IMR-90 (cell line): Measurements from ENCODE around the gene IL19. TPM values are rescaled to one million over a fixed set of nuclear protein-coding genes. Genes with fewer than 3 reads are reported as not detected.

Experiments
- ATAC-seq: fragments of 200-7000 bp; cut with Tn5 transposase; 2 replicates; pipeline ENCODE4 v1.9.1; 2020; ENCODE audit warnings: low read depth, mild to moderate bottlenecking, moderate library complexity
- BruUV-seq: library from RNA; stranded (reverse); fragments of 400-500 nt; replicated peaks from 2 replicates; lab custom pipeline; 2021; lab: Mats Ljungman, UMichigan
- CTCF ChIA-PET: fragments of 300-600 bp; formaldehyde crosslinking; extraction: SDS; loops from one replicate; lab custom pipeline; 2021; ENCODE audit warnings: antibody characterized with exemption; lab: Yijun Ruan, JAX
- POLR2A ChIA-PET: fragments of 300-600 bp; sonication (Branson Sonifier 250); formaldehyde crosslinking; loops from one replicate; lab custom pipeline; 2022; ENCODE audit warnings: antibody characterized with exemption; ENCODE audit not compliant: unreplicated experiment; lab: Charles Lee
- DNase-seq: peaks from one replicate; pipeline ENCODE4 v3.0.0; 2013
- H2AFZ ChIP-seq: replicated peaks from 2 replicates; pipeline ENCODE3; 2013; ENCODE audit warnings: low read length, mild to moderate bottlenecking; ENCODE audit not compliant: poor library complexity
- H2AK5ac ChIP-seq: 2 replicates; pipeline ENCODE4 v1.6.1; 2013; ENCODE audit warnings: low read depth, low read length, inconsistent platforms
- H2AK9ac ChIP-seq: replicated peaks from 2 replicates; pipeline ENCODE3; 2013; ENCODE audit warnings: mild to moderate bottlenecking, low read depth, low read length, moderate library complexity; ENCODE audit not compliant: poor library complexity
- H2BK120ac ChIP-seq: 2 replicates; pipeline ENCODE4 v1.6.1; 2013; ENCODE audit warnings: low read depth, low read length, inconsistent platforms
- H2BK15ac ChIP-seq: 3 replicates; pipeline ENCODE4 v1.6.1; 2013; ENCODE audit warnings: low read depth, low read length, inconsistent platforms
- H2BK20ac ChIP-seq: 2 replicates; pipeline ENCODE4 v1.6.1; 2013; ENCODE audit warnings: low read depth, mild to moderate bottlenecking, inconsistent platforms, low read length, moderate library complexity
- H2BK5ac ChIP-seq: 2 replicates; pipeline ENCODE4 v1.6.1; 2013; ENCODE audit warnings: mild to moderate bottlenecking, low read depth, low read length, inconsistent platforms; ENCODE audit not compliant: poor library complexity, severe bottlenecking
- H3K14ac ChIP-seq: replicated peaks from 2 replicates; pipeline ENCODE4 v1.6.1; 2013; ENCODE audit warnings: low read depth, low read length, inconsistent platforms
- H3K18ac ChIP-seq: 2 replicates; pipeline ENCODE4 v1.6.1; 2013; ENCODE audit warnings: low read depth, low read length, control low read depth
- H3K23ac ChIP-seq: 2 replicates; pipeline ENCODE4 v1.6.1; 2013; ENCODE audit warnings: low read depth, low read length, inconsistent platforms
- H3K27ac ChIP-seq: 2 replicates; pipeline ENCODE4 v1.5.1; 2013; ENCODE audit warnings: mild to moderate bottlenecking, control low read depth, low read length; ENCODE audit not compliant: insufficient read depth
- H3K27me3 ChIP-seq: 2 replicates; pipeline ENCODE4 v1.6.1; 2013; ENCODE audit warnings: low read length; ENCODE audit not compliant: control insufficient read depth, insufficient read depth
- H3K36me3 ChIP-seq: 2 replicates; pipeline ENCODE4 v1.6.1; 2013; ENCODE audit warnings: low read length, mixed read lengths; ENCODE audit not compliant: control insufficient read depth, insufficient read depth
- H3K4ac ChIP-seq: 2 replicates; pipeline ENCODE4 v1.6.1; 2013; ENCODE audit warnings: low read depth, low read length, inconsistent platforms
- H3K4me1 ChIP-seq: 2 replicates; pipeline ENCODE4 v1.6.1; 2013; ENCODE audit warnings: low read length, mixed read lengths; ENCODE audit not compliant: control insufficient read depth, insufficient read depth
- H3K4me2 ChIP-seq: 2 replicates; pipeline ENCODE4 v1.6.1; 2013; ENCODE audit warnings: low read depth, mild to moderate bottlenecking, control low read depth, low read length, moderate library complexity
- H3K4me3 ChIP-seq: 2 replicates; pipeline ENCODE4 v1.5.1; 2013; ENCODE audit warnings: low read depth, mild to moderate bottlenecking, control low read depth, low read length, moderate library complexity; ENCODE audit not compliant: insufficient read depth
- H3K56ac ChIP-seq: 2 replicates; pipeline ENCODE4 v1.6.1; 2013; ENCODE audit warnings: low read length, inconsistent platforms; ENCODE audit not compliant: insufficient read depth; ENCODE audit errors: extremely low read depth
- H3K79me1 ChIP-seq, 2 experiments: 2 replicates each; pipeline ENCODE4 v1.6.1; 2013; ENCODE audit warnings: low read length in 2 of 2, inconsistent platforms in 1 of 2, low read depth in 1 of 2
- H3K9ac ChIP-seq: 2 replicates; pipeline ENCODE4 v1.6.1; 2013; ENCODE audit warnings: low read depth, low read length, control low read depth
- H3K9me1 ChIP-seq: 2 replicates; pipeline ENCODE4 v1.6.1; 2013; ENCODE audit warnings: low read length, inconsistent platforms; ENCODE audit not compliant: insufficient read depth
- H3K9me3 ChIP-seq: 2 replicates; pipeline ENCODE4 v1.6.1; 2013; ENCODE audit warnings: low read length; ENCODE audit not compliant: control insufficient read depth, insufficient read depth
- H4K20me1 ChIP-seq: 2 replicates; pipeline ENCODE4 v1.6.1; 2013; ENCODE audit warnings: low read length, inconsistent platforms; ENCODE audit not compliant: insufficient read depth
- H4K5ac ChIP-seq: 2 replicates; pipeline ENCODE4 v1.6.1; 2013; ENCODE audit warnings: mild to moderate bottlenecking, low read depth, low read length, control low read depth
- H4K8ac ChIP-seq, 2 experiments: 2 replicates each; pipeline ENCODE4 v1.6.1; 2013; ENCODE audit warnings: low read depth in 2 of 2, low read length in 2 of 2, control low read depth in 1 of 2, inconsistent platforms in 1 of 2
- H4K91ac ChIP-seq: 2 replicates; pipeline ENCODE4 v1.6.1; 2013; ENCODE audit warnings: low read depth, low read length, inconsistent platforms; ENCODE audit not compliant: insufficient read depth
- BHLHE40 ChIP-seq: fragments of 150-350 bp; IDR thresholded peaks from 2 replicates; pipeline ENCODE4 v1.6.1; 2016; ENCODE audit warnings: mild to moderate bottlenecking, low read depth, low read length
- CEBPB ChIP-seq: IDR thresholded peaks from 2 replicates; pipeline ENCODE4 v1.6.1; 2012; ENCODE audit warnings: low read depth, low read length, improper control_type of control experiment
- CHD1 ChIP-seq: IDR thresholded peaks from 2 replicates; pipeline ENCODE4 v1.6.1; 2012; ENCODE audit warnings: low read depth, low read length, improper control_type of control experiment
- FOS ChIP-seq: fragments of 150-350 bp; IDR thresholded peaks from 2 replicates; pipeline ENCODE4 v1.6.1; 2016; ENCODE audit warnings: low read depth, low read length
- MAFK ChIP-seq: IDR thresholded peaks from 2 replicates; pipeline ENCODE4 v1.6.1; 2012; ENCODE audit warnings: low read depth, low read length, improper control_type of control experiment
- MAZ ChIP-seq: IDR thresholded peaks from 2 replicates; pipeline ENCODE4 v1.6.1; 2012; ENCODE audit warnings: low read depth, mild to moderate bottlenecking, low read length, improper control_type of control experiment, moderate library complexity, borderline replicate concordance
- MXI1 ChIP-seq: IDR thresholded peaks from 2 replicates; pipeline ENCODE4 v1.6.1; 2012; ENCODE audit warnings: low read depth, mild to moderate bottlenecking, low read length, moderate library complexity, borderline replicate concordance
- NFE2L2 ChIP-seq: fragments of 150-350 bp; IDR thresholded peaks from 2 replicates; pipeline ENCODE4 v1.6.1; 2016; ENCODE audit warnings: low read depth, mild to moderate bottlenecking, low read length
- POLR2A ChIP-seq: IDR thresholded peaks from 2 replicates; pipeline ENCODE4 v1.6.1; 2012; ENCODE audit warnings: mild to moderate bottlenecking, low read depth, low read length
- RAD21 ChIP-seq: IDR thresholded peaks from 2 replicates; pipeline ENCODE4 v1.6.1; 2012; ENCODE audit warnings: low read length, improper control_type of control experiment
- RCOR1 ChIP-seq: IDR thresholded peaks from 2 replicates; pipeline ENCODE4 v1.6.1; 2012; ENCODE audit warnings: mild to moderate bottlenecking, low read length, improper control_type of control experiment; ENCODE audit not compliant: insufficient replicate concordance
- RFX5 ChIP-seq: IDR thresholded peaks from 2 replicates; pipeline ENCODE4 v1.8.0; 2012; ENCODE audit warnings: low read depth, mild to moderate bottlenecking, low read length, moderate library complexity
- SMC3 ChIP-seq: fragments of 150-350 bp; IDR thresholded peaks from 2 replicates; pipeline ENCODE4 v1.6.1; 2016; ENCODE audit warnings: low read depth, mild to moderate bottlenecking, antibody characterized with exemption, low read length, moderate library complexity
- WGBS, 2 experiments: methylation state at CpG; one replicate each; pipeline versions ENCODE4 v1.1.5 to v1.1.7; 2013; ENCODE audit warnings: missing lambda C conversion rate in 2 of 2; ENCODE audit not compliant: insufficient read length in 1 of 2; ENCODE audit errors: extremely low coverage in 2 of 2; 5-methylcytosine and 5-hydroxymethylcytosine counted together
- dilution Hi-C: fragments of 300-500 bp; cut with HindIII; formaldehyde crosslinking; loops from one replicate; pipeline ENCODE4 v1.14.3; 2018; ENCODE audit warnings: low sequenced_read_pairs; ENCODE audit not compliant: unreplicated experiment
- in situ Hi-C: fragments of 300-500 bp; cut with MboI; formaldehyde crosslinking; loops from 3 replicates; pipeline ENCODE4 v1.14.3; 2019; ENCODE audit warnings: low sequenced_read_pairs, inconsistent platforms, mixed read lengths
- intact Hi-C: fragments of 100-400 bp; cut with micrococcal nuclease; formaldehyde crosslinking; loops from 2 replicates; pipeline ENCODE4 v1.10.0; 2022
- polyA plus RNA-seq, 3 experiments: library from polyadenylated mRNA; depleted of rRNA; stranded (reverse); fragments of >200 nt; gene quantifications; 2 replicates each; pipeline ENCODE4 v1.2.3, GENCODE V29; 2012; ENCODE audit warnings: low replicate concordance in 1 of 3
- total RNA-seq: library from RNA; depleted of rRNA; stranded (reverse); fragments of >200 nt; gene quantifications from 2 replicates; pipeline ENCODE4 v1.2.3, GENCODE V29; 2012
- TF ChIP-seq, protein P1 (sequence below): conservative IDR thresholded peaks from 2 replicates; pipeline ENCODE4 v1.5.1; 2012; ENCODE audit warnings: mild to moderate bottlenecking, low read depth, low read length, improper control_type of control experiment
- TF ChIP-seq, protein P2 (sequence below): fragments of 150-350 bp; IDR thresholded peaks from 2 replicates; pipeline ENCODE4 v1.6.1; 2016; ENCODE audit warnings: low read depth, mild to moderate bottlenecking, low read length, moderate library complexity, borderline replicate concordance
- TF ChIP-seq, protein P3 (sequence below): fragments of 150-350 bp; IDR thresholded peaks from 2 replicates; pipeline ENCODE4 v1.6.1; 2017; ENCODE audit warnings: mild to moderate bottlenecking, antibody characterized with exemption, low read length, low read depth

IL19 gene
- total and polyA plus RNA-seq, 2 of the 4 experiments (the other 2 are of a cell fraction) = not detected

DNA sequence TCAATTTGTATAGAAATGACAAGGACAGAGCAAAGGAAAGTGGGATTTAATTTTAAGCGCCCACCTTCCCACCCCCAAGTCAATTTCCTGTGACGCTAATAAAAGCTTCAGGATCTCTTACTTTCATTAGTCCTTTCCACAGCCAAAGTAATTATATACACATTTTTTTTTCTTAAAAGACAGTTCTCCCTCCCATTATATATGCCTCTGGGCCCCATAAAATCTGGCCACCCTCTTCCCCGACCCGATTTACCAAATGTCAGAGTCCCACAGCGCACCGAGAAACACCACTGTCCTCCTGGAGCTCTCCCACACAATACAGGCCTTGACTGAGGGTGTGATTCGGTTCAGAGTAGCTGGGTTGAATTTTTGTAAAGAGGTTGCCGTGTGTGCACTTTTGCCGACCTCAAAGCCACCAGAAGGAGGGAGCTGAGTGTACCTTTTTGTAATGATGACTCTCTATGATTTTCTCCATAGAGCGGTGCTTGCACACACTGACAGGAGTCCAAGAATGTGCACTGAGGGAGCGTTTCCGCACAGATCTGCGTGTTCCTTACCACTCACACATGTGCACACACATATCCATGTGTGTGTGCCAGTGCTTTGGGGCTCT, 27.9 kb downstream of the IL19 start:
- H3K9ac ChIP-seq = no peak overlapping the region
- no peaks in the 10 kb centered on the region for H3K27me3 ChIP-seq
- no peaks in the 10 kb centered on the region for H3K36me3 ChIP-seq
- H3K4ac ChIP-seq = no peak overlapping the region
- DNase-seq = no peak
- POLR2A ChIA-PET = no interaction called here
- no peak overlapping the region for H3K14ac ChIP-seq
- no peak overlapping the region for H2BK15ac ChIP-seq
- whole genome bisulfite sequencing, 2 experiments = 40% methylated on average over 2 of the region's 13 CpGs; no CpG with 5 or more reads in 1 of the 2 experiments
- no peak overlapping the region for H3K23ac ChIP-seq
- no peak overlapping the region for H4K91ac ChIP-seq
- no peak overlapping the region for H2AFZ ChIP-seq
- no peak overlapping the region for H4K8ac ChIP-seq
- H2BK120ac ChIP-seq = no peak overlapping the region
- no peak overlapping the region for H3K4me3 ChIP-seq
- intact Hi-C loops = no loop called here
- H2BK5ac ChIP-seq = no peak overlapping the region
- no peak for ATAC-seq
- in situ Hi-C loops = no loop called here
- no peaks in the 10 kb centered on the region for H3K79me1 ChIP-seq
- CTCF ChIA-PET = interaction anchor here (1.2 to 1.3 kb wide), 2 partner anchors 11 to 39 kb away, joined by 3 to 4 read pairs; no protein-coding TSS in a partner anchor
- no peak overlapping the region for H2AK5ac ChIP-seq
- H3K9me1 ChIP-seq = peaks cover 10% of the 10 kb centered on the region; the same call in 1 of the 2 replicates
- H3K9me3 ChIP-seq = no peaks in the 10 kb centered on the region
- BruUV-seq = no TSS peak
- H4K5ac ChIP-seq = no peak overlapping the region
- H3K56ac ChIP-seq = no peak overlapping the region
- H3K18ac ChIP-seq = no peak overlapping the region
- H3K27ac ChIP-seq = no peak overlapping the region
- no peak overlapping the region for H3K4me2 ChIP-seq
- H3K4me1 ChIP-seq = no peaks in the 10 kb centered on the region
- H4K20me1 ChIP-seq = no peaks in the 10 kb centered on the region
- TF ChIP-seq POLR2A = no peak
- no peak for TF ChIP-seq MAFK
- TF ChIP-seq RCOR1 = no peak
- TF ChIP-seq NFE2L2 = no peak
- TF ChIP-seq RFX5 = no peak
- TF ChIP-seq SMC3 = no peak
- no peak for TF ChIP-seq BHLHE40
- no peak for TF ChIP-seq MXI1
- TF ChIP-seq FOS = no peak
- TF ChIP-seq, protein P1, sequence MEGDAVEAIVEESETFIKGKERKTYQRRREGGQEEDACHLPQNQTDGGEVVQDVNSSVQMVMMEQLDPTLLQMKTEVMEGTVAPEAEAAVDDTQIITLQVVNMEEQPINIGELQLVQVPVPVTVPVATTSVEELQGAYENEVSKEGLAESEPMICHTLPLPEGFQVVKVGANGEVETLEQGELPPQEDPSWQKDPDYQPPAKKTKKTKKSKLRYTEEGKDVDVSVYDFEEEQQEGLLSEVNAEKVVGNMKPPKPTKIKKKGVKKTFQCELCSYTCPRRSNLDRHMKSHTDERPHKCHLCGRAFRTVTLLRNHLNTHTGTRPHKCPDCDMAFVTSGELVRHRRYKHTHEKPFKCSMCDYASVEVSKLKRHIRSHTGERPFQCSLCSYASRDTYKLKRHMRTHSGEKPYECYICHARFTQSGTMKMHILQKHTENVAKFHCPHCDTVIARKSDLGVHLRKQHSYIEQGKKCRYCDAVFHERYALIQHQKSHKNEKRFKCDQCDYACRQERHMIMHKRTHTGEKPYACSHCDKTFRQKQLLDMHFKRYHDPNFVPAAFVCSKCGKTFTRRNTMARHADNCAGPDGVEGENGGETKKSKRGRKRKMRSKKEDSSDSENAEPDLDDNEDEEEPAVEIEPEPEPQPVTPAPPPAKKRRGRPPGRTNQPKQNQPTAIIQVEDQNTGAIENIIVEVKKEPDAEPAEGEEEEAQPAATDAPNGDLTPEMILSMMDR = no peak
- TF ChIP-seq CEBPB = no peak
- TF ChIP-seq MAZ = no peak
- no peak for TF ChIP-seq RAD21
- no peak for TF ChIP-seq CHD1
- TF ChIP-seq, protein P2, sequence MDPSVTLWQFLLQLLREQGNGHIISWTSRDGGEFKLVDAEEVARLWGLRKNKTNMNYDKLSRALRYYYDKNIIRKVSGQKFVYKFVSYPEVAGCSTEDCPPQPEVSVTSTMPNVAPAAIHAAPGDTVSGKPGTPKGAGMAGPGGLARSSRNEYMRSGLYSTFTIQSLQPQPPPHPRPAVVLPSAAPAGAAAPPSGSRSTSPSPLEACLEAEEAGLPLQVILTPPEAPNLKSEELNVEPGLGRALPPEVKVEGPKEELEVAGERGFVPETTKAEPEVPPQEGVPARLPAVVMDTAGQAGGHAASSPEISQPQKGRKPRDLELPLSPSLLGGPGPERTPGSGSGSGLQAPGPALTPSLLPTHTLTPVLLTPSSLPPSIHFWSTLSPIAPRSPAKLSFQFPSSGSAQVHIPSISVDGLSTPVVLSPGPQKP = no peak
- TF ChIP-seq, protein P3, sequence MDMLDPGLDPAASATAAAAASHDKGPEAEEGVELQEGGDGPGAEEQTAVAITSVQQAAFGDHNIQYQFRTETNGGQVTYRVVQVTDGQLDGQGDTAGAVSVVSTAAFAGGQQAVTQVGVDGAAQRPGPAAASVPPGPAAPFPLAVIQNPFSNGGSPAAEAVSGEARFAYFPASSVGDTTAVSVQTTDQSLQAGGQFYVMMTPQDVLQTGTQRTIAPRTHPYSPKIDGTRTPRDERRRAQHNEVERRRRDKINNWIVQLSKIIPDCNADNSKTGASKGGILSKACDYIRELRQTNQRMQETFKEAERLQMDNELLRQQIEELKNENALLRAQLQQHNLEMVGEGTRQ = no peak
- H2BK20ac ChIP-seq = no peak overlapping the region
- dilution Hi-C loops = no loop called here
- H2AK9ac ChIP-seq = no peak overlapping the region
